ENCODE measurements around the gene FAM184B.
A peak's percentile ranks its signal among the peaks of the same experiment; 100 is the strongest.
"Not testable (repeated sequence)": the region's sequence is repeated elsewhere in the genome, so short reads cannot be mapped to it uniquely, and the experiment has no call there.

Gene FAM184B

DNA sequence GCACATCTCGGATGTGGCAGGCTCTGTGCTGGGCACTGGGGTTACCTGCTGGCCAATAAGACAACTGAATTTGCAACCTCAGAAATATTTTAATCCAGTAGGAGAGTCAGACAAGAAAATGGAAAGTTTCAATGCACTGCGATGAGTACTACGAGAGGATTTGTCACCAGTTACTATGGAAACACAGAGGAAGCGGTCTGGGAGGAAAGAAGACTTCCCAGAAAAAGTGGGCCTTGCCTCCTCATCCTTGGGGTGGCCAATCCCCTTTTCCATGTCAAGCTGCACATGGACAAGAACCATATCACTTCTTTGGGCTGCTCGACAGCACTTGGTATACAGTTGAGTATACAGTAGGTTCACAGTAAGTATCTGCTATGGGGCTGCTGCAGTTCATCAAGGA is 67.6 kb downstream of the FAM184B start:
- no peak for DNase-seq

DNA sequence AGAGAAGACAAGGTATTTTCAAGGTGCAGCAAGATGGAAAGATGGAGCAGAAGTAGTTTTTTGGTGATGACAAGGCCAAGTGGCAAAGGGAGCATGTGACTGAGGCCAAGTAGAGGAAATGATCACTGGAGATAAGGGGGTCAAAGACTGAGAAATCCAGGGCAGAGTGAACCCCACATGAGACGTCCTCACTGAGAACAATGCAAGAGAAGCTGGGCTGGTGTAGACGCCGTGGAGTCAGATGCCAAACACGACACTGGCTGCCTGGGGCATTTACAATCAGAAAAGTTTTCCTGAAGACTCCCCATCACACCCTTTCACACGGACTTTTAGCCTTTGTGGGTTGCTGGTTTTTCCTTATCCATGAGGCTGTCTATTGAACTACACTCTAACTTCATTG is 69.3 kb downstream of the FAM184B start:
- no peak for DNase-seq

DNA sequence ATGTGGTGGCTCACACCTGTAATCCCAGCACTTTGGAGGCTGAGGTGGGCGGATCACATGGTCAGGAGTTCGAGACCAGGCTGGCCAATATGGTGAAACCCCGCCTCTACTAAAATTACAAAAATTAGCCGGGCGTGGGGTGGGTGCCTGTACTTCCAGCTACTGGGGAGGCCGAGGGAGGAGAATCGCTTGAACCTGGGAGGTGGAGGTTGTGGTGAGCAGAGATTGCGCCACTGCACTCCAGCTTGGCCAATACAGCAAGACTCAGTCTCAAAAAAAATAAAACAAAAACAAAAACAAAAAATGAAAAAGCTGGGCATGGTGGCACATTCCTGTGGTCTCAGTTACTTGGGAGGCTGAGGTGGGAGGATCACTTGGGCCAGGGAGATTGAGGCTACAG is 70.2 kb downstream of the FAM184B start:
- not testable (repeated sequence) for DNase-seq

DNA sequence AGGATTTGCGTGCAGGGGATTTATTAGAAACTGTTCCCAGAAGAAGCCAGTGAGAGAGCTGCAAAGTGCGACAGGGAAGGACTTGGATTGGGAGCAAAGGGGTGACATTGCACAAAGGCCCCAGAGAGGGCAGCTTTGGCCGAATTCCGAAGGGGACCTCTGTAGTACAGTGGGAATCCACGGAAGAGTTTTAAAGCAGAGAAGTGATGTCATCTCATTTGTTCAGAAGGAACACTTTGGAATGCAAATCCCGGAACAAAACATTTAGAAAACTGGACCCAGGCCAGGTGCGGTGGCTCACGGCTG is 71.7 kb downstream of the FAM184B start:
- no peak for DNase-seq

DNA sequence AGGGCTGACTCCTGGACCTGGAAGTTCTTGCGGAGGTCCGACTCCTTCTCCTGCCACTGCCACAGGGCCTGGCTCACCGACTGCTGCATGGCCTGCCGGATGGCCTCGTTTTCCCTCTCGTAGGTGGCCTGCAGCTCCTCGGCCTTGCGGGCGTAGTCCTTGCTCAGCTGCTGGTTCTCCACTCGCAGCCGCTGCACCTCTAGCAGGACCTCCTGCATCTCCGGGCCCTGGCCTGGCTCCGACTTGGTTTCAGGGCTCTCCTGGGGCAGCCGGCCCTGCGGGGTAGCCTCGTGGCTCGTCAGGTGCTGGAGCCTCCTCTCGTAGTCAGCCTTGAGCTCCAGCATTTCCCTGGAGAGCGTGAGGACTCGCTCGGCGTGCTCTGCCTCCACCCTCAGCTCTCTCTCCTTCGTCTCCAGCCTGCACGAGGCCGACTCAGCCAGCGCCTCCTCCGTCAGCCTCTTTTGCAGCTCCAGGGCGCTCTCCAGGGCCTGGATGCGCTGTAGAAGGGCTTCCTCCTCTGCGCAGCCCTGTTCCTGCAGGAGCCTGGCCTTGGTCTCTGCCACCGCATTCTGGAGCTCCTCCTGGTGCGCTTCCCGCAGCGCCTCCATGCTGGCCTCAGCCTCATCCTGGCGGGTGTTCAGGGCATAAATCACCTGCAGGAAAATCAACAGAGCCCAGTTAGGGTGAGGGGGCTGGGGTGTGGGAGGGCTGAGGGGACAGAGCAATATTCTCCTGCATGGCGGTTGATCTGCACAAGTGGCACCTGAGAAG is 72.2 kb downstream of the FAM184B start:
- no peak for DNase-seq

DNA sequence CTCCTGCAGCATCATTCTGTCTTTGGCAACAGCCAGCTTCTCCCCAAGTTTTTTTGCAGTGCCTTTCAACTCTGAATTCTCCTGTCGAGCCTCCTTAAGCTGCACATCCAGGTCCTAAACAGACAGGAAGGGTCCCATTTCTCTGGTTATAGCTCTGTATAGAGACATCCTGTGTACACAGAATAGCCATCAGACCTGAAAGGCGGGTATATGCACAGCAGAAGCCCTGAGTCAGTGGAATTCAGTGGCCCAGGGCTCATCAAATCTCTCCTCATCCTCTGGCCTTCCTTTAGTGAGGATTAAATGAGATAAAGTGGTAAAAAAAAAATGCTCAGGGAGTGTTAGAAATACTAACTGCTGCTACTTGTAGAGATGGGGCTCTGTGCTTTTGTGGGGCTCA is 73.8 kb downstream of the FAM184B start:
- DNase-seq: no peak

DNA sequence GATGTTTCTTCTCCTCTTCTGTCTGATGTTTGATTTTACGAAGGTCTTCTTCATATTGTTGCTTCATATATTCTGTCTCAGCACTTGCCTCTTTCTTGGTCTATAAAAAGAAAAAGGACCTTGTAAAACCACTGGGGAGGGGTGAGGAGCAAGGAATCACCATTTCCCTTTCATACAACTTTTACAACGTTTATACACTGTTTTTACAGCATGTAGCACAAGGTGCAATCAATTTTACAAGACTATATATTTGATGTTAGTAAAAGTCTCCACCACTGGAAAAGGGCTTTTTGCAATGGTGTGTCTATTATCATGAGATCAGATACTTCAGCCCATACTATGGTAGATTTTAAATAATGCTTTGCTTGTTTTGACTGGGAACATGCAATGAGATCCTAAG is 76.3 kb downstream of the FAM184B start:
- DNase-seq: no peak

DNA sequence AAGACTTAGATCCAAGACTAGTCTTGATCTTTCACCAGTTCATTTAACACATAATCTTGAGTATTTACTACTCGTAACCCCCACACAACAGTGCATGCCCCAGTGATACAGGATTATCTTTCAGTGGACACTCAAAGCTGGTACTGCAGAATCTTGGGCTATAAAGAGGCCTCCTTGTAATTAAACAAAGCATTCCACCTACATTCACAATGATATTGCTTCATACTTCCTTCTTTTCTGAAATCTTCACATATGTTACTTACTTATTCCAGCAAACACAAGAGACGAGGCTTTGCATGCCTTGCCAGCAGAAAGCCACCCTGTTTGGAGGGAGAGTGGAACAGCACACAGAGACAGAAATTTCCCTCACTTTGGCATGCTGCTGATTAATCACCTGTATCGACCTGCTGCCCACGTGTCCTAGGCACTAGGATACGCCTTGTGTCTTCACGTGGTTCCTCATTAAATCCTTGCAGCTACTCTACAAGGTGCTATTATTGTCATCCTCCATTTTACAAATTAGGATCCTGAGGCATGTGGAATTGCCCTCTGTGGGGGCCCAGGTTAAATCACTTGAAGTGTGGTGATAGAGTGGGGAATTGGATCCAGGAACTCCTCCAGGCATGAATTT is 77.3 kb downstream of the FAM184B start:
- DNase-seq: no peak

DNA sequence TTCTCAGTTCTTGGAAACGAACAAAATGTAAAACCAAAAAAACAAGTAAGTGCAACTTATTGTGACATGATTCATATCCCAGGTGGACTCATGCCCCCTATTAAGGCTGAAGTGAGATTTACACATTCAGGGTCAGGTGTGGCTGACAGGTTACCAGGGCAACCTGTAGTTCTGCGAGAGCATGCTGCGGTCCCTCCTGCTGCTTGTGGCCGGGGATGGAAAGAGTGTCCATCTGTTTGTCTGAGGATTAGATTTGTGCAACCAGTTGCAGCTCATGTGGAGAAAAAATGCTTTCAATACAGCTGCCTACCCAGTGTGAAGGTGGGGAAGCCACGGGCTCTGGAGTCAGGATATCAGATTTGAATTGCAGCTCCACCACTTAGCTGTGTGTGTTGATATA is 78.8 kb downstream of the FAM184B start:
- DNase-seq: no peak

DNA sequence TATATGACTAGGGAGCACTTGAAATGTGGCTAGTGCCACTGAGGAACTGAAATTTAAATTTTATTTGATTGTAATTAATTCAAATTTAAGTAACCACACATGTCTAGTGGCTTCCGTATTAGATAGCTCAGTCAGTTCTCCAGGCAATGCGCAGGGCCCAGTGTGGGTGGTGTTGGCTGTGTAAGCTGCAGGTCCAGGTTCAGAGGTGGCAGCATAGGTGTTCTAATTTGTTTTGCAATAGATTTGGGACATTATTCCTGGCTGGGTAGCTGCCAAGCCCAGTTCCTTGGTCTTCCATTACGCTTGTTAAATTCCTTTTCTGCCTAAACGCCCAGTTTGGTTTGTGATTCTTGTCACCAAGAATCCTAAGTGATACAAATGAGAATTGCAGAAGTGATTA is 79.5 kb downstream of the FAM184B start:
- DNase-seq: no peak

DNA sequence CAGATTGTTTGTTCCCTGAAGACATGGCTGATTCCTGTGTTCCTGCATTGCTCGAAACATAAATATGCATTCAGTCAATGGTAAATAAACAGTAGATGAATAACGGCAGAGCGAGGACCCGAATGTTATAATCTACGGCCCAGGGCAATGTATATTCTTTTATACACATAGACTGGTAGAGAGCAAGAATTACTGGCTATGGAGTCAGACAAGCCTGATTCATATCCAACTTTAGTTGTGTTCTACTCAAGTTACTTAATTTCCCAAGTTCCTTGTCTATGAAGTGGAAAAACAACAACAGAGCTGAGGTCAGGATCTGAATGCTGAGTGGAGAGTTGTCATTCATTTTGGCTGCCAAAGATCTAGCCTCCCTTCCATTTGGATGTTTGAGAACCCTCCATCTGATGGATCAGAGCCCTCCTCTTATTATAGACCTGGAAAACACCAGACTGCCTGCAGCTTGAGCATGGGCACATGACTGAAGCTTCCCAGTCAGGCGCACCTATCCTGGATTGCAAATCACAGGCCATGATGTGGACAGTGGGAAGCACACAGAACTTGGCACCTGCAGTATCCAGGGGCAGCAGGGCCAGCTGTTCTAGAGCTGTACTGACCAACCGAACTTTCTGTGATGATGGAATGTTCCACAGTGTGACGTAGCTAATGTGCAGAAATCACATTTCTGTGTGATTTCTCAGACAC is 80.1 kb downstream of the FAM184B start:
- no peak for DNase-seq

DNA sequence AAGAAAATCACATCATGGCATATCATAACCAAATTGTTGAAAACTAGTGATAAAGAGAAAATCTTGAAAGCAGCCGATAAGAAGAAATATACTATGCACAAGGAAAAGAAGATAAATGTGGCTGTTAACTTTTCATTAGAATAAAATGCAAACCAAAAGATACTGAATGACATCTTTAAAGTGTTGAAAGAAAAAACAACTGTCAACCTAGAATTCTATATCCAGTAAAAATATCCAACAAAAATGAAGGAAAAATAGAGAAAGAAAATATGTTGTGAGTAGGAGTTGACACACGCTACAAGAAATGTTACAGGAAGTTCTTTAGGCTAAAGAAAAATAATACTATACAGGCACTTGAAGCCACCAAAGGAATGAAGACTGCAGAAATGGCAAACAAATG is 82.0 kb downstream of the FAM184B start:
- no peak for DNase-seq

DNA sequence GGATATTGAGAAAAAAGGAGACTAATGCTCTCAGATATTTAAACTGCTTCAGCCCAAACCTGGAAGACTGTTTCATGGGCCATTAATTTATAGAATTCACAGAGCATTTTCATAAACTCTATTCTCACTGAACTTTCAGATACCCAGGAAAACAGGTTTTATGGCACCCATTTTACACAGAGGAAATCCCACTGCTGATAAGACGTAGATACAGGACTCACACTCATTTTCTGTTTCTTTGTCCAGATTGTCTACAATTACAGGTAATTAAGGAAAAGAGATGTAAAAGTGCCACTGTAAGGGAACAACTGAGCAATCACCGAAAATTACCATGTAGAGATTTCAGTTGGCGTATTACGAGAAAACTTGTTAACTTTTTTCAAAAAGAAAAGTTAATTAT is 83.3 kb downstream of the FAM184B start:
- DNase-seq: no peak

DNA sequence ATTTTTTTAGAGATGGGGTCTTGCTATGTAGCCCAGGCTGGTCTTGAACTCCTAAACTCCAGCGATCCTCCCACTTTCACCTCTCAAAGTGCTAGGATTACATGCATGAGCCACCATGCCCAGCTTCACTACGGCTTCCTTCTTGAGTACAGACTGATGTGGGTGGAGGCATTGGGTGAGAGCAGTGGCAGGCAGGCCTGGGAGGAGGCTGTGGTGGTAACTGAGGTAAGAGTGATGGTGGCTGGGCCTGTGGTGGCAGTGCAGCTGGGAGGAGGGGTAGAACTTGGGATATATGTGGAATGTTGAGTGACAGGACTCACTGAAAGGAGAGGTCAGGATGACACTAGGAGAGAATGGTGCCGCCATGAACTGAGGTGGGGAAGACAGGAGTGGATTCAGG is 86.1 kb downstream of the FAM184B start:
- DNase-seq: no peak

DNA sequence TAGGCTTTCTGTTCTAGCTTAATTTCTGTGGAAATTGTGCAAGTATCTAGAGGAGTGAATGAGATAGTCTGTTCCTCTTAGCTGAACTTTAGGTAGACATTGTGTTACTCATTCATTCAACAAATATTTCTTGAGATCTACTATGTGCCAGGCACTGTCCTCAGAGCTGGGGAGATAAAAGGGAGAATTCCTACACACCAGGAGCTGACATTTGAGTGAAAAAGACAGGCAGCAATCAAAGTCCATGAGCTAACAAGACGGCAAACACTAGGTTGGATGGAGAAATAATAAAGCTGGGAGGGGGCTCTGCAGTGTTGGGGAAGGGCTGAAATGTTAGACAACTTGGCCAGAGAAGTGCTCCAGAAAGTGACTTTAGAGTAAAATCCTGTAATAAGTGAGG is 86.9 kb downstream of the FAM184B start:
- DNase-seq: no peak

DNA sequence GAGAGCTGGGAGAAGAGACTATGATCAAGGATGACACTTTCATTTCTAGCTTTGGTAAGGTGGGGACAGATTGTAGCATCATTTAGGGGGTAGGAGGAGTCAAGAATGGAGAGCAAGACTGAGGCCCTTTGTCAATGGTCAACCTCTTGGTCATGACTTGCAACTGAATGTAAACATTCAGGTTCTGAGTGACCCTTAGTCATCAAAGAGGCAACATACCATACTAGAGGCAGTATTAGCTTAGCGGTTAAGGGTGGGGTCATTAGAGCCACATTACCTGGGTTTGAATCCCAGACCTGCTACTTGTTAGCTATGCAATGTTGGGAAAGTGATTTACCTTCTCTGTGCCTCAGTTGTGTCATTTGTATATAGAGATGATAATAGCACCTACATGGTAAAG is 90.5 kb downstream of the FAM184B start:
- DNase-seq: no peak

DNA sequence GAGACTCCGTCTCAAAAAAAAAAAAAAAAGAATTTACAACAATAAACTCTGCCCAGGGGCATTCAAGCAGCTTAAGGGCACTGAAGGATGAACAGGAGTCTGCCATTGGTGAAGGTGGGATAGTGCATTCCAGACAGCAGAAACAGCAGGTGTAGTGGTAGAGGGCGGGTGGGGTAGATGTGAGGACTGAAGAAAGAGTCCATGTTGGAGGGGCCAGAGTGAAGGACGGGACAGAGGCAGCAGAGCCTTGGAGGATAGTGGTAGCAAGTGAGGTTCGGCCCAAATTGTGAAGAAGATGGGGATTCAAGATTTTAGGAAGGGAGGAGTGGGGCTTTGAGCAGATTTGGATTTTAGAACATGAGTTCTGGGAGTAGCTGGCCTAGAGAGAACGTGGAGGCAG is 91.3 kb downstream of the FAM184B start:
- no peak for DNase-seq

DNA sequence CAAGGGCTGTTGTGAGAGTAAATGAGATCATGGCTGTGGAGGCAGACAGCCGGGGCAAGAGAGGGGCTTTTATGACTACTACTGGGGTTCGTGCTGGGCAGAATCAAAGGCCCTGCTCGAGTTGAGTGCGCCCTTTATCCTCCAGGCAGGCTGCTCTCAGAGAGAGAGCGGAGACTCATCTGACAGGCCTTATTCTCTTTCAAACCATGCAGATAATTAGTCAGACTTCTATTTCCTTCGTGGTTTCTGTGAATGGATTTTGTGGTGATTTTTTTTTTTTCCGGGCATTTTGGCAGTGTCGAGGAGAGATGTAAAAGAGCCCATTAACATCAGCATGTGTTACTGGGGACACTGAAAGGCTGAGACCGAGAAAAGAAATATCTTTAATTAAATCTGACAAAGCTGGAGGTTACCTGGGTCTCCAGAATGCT is 93.4 kb downstream of the FAM184B start:
- peak; percentile 63 for DNase-seq

DNA sequence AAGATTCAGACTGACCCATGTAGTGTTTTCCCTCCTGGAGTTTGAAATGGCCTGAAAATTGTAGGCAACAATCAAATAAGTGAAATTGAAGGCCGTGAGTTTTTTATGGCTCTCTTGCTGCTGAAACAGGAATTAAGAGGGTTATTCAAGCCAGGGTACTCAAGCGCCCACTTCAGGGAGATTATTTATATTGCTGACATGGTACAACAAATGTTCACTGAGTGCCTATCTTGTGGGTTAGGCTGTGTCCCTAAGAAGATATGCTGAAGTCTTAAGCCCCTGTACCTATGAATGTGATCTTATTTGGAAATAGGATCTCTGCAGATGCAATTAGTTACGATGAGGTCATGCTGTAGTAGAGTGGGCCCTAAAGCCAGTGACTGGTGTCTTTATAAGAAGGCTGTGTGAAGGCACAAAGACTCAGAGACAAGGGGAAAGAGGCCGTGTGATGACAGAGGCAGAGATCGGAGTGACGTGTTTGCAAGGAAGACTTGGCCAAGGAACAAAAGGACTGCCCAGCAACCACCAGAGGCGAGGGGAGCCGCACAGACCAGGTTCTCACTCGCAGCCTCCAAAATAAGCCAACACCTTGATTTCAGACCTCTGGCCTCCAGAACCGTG is 94.1 kb downstream of the FAM184B start:
- DNase-seq: no peak

DNA sequence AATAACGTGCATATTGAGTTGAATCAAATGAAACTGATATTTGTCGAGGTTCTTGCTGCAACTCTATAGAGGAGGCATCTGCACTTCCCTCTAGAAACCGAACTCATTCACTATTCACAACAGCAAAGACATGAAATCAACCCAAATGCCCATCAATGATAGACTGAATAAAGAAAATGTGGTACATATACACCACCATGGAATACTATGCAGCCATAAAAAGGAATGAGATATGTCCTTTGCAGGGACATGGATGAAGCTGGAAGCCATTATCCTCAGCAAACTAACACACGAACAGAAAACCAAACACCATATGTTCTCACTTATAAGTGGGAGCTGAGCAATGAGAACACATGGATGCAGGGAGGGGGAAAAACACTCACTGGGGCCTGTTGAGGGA is 96.8 kb downstream of the FAM184B start:
- DNase-seq: not testable (repeated sequence)

DNA sequence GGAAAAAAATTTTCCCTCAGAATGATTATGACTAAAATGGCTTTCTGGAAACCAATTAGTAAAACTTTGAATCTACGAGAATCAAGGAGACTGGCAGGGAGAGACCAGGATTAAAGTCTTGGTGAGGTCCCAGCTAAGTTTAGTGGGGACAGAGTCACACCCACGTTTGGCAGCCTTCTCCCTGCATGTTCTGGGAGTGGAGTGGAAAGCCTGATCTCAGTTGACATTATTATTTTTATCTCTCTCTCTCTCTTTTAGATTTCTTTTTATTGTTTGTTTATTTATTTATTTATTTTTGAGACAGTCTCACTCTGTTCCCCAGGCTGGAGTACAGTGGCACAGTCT is 99.2 kb downstream of the FAM184B start:
- no peak for DNase-seq

DNA sequence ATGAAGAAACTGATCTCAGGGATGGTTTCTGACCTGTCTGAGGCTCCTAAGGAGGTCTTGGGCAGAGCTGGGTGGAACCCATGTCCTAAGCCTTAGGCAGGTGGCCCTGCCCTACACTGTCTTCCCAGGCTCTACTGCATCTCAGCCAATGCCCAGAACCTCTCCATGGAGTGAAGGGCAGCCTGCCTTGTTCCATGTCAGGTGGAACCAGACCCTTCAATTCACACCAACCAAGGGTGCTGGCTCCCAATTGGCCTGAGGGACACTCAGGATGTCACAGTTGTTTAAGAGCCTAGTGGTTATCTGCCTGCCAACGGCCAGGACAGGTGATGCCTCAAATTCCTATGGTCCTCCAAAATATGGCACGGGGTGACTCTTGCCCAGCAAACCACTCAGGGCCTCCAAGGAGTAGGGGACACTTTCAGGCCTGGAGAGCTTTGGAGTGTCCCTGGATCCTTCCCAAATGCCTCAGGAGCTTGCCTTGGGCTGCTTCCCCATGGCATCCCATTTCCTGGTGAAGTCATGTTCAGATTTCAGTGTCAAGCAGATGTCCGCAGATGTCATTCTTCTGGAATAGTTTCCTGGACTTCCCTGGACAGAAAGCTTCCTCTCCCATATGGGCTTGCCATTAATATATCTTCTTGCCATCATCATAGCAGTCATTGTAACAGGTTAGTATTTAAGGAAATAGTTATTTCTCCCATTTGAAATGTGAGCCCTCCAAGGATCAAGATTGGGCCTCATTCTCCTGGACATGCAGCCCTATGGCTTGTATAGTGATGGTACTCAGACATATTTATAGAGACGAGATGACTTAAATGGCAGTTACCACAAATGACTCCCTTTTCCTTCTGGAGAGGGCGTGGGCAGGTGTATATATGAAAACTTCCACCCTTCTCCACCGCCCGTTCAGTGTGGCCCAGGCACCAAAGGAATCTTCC is 99.9 kb downstream of the FAM184B start:
- no peak for DNase-seq

All from MV-4-11 (cell line).